HG03432 (cell line): ENCODE results near the gene DBH.

Source experiments
- ATAC-seq: cut with Tn5 transposase; IDR thresholded peaks from one replicate; pipeline ENCODE4 v1.9.1; 2021; ENCODE audit warnings: mild to moderate bottlenecking, moderate library complexity; ENCODE audit not compliant: unreplicated experiment

Gene DBH

GRCh38 chr9:133693703-133694529 lies 57.8 kb downstream of the DBH start:
- ATAC-seq, result no peak

GRCh38 chr9:133694686-133695085 lies 58.5 kb downstream of the DBH start:
- ATAC-seq, result no peak

GRCh38 chr9:133696071-133696472 lies 59.9 kb downstream of the DBH start:
- ATAC-seq, result no peak

- ATAC-seq, result no peak
These were observed 63.4 kb downstream of the DBH start for GRCh38 chr9:133699546-133699945.

- no peak for ATAC-seq
These were observed 64.7 kb downstream of the DBH start for GRCh38 chr9:133700819-133701320.

GRCh38 chr9:133701321-133701980 lies 65.3 kb downstream of the DBH start:
- no peak for ATAC-seq

GRCh38 chr9:133701981-133702797 lies 66.0 kb downstream of the DBH start:
- ATAC-seq, result no peak

- ATAC-seq, result no peak
These were observed 66.8 kb downstream of the DBH start for GRCh38 chr9:133702798-133703590.

GRCh38 chr9:133703591-133704399 lies 67.6 kb downstream of the DBH start:
- no peak for ATAC-seq

- no peak for ATAC-seq
These were observed 68.6 kb downstream of the DBH start for GRCh38 chr9:133704711-133705181.

- ATAC-seq, result no peak
These were observed 69.4 kb downstream of the DBH start for GRCh38 chr9:133705576-133705975.

GRCh38 chr9:133706307-133707050 lies 70.3 kb downstream of the DBH start:
- no peak for ATAC-seq

GRCh38 chr9:133707065-133707762 lies 71.1 kb downstream of the DBH start:
- ATAC-seq, result no peak

- ATAC-seq, result no peak
These were observed 71.6 kb downstream of the DBH start for GRCh38 chr9:133707763-133708245.

- no peak for ATAC-seq
These were observed 72.3 kb downstream of the DBH start for GRCh38 chr9:133708246-133709014.
